Astrocyte (in vitro differentiated cells and primary cell): Measurements from ENCODE around the gene TSPAN14. TPM values are rescaled to one million over a fixed set of nuclear protein-coding genes. Genes with fewer than 3 reads are reported as not detected.

Source experiments
- DNase-seq: peaks from one replicate; pipeline ENCODE4 v3.0.0-alpha.2; 2010; ENCODE audit warnings: low read depth
- FAIRE-seq: peaks from 2 replicates; lab custom pipeline; 2011; peaks lifted over from hg19 to GRCh38; lab: Jason Lieb, UNC
- H2AFZ ChIP-seq: 2 replicates; pipeline ENCODE4 v1.6.0; 2012; ENCODE audit warnings: low read depth, low read length, inconsistent platforms
- H3K27ac ChIP-seq: 2 replicates; pipeline ENCODE4 v1.5.1; 2011; ENCODE audit warnings: low read depth, low read length, inconsistent platforms
- H3K27me3 ChIP-seq: 2 replicates; pipeline ENCODE4 v1.6.0; 2011; ENCODE audit warnings: low read length, inconsistent platforms; ENCODE audit not compliant: insufficient read depth
- H3K36me3 ChIP-seq: 2 replicates; pipeline ENCODE4 v1.5.1; 2011; ENCODE audit warnings: low read length, inconsistent platforms; ENCODE audit not compliant: insufficient read depth
- H3K4me1 ChIP-seq: 2 replicates; pipeline ENCODE4 v1.5.1; 2011; ENCODE audit warnings: low read length, inconsistent platforms; ENCODE audit not compliant: insufficient read depth
- H3K4me2 ChIP-seq: 2 replicates; pipeline ENCODE4 v1.6.0; 2012; ENCODE audit warnings: low read length, inconsistent platforms
- H3K4me3 ChIP-seq: 2 replicates; pipeline ENCODE4 v1.5.1; 2011; ENCODE audit warnings: low read depth, mild to moderate bottlenecking, low read length, inconsistent platforms; ENCODE audit not compliant: insufficient read depth
- H3K79me2 ChIP-seq: 2 replicates; pipeline ENCODE4 v1.6.0; 2012; ENCODE audit warnings: mild to moderate bottlenecking, low read length, inconsistent platforms; ENCODE audit not compliant: insufficient read depth
- H3K9ac ChIP-seq: 2 replicates; pipeline ENCODE4 v1.6.0; 2012; ENCODE audit warnings: mild to moderate bottlenecking, low read length, inconsistent platforms
- H3K9me3 ChIP-seq: 2 replicates; pipeline ENCODE4 v1.5.1; 2012; ENCODE audit warnings: low read depth, mild to moderate bottlenecking, low read length, inconsistent platforms; ENCODE audit not compliant: insufficient read depth
- H4K20me1 ChIP-seq: 2 replicates; pipeline ENCODE4 v1.6.0; 2012; ENCODE audit warnings: low read length, inconsistent platforms; ENCODE audit not compliant: insufficient read depth
- H3K27ac Mint-ChIP-seq: one replicate; pipeline ENCODE4 v1.8.0; 2021; ENCODE audit warnings: mild to moderate bottlenecking, mixed read lengths; ENCODE audit not compliant: unreplicated experiment
- H3K27me3 Mint-ChIP-seq: one replicate; pipeline ENCODE4 v1.8.0; 2021; ENCODE audit warnings: low read depth, mixed read lengths; ENCODE audit not compliant: unreplicated experiment
- H3K36me3 Mint-ChIP-seq: one replicate; pipeline ENCODE4 v1.8.0; 2021; ENCODE audit warnings: low read depth, mixed read lengths; ENCODE audit not compliant: unreplicated experiment
- H3K4me1 Mint-ChIP-seq: one replicate; pipeline ENCODE4 v1.8.0; 2021; ENCODE audit warnings: low read depth, mixed read lengths; ENCODE audit not compliant: unreplicated experiment
- H3K4me3 Mint-ChIP-seq: one replicate; pipeline ENCODE4 v1.8.0; 2021; ENCODE audit warnings: mild to moderate bottlenecking, moderate library complexity, mixed read lengths; ENCODE audit not compliant: unreplicated experiment
- H3K9me3 Mint-ChIP-seq: one replicate; pipeline ENCODE4 v1.8.0; 2021; ENCODE audit warnings: mild to moderate bottlenecking, mixed read lengths; ENCODE audit not compliant: unreplicated experiment
- CTCF ChIP-seq: IDR thresholded peaks from 2 replicates; pipeline ENCODE4 v1.5.1; 2011; ENCODE audit warnings: low read depth, mild to moderate bottlenecking, inconsistent platforms, low read length, moderate library complexity; ENCODE audit not compliant: insufficient read depth
- EZH2 ChIP-seq: IDR thresholded peaks from 2 replicates; pipeline ENCODE4 v1.6.1; 2012; ENCODE audit warnings: mild to moderate bottlenecking, low read length, inconsistent platforms; ENCODE audit not compliant: insufficient read depth
- total RNA-seq: library from RNA; stranded (reverse); gene quantifications from 2 replicates; pipeline ENCODE4 v1.2.1, GENCODE V29; 2021

TSPAN14 gene
- total RNA-seq, 1 donor from 2014 or later: 140 TPM

- Histone ChIP-seq H3K27ac (no peak overlapping the region), H3K4me2 (no peak overlapping the region), H3K9me3 (no peaks in the 10 kb centered on the region), H3K4me1 (peaks cover 9% of the 10 kb centered on the region), H3K36me3 (peaks cover 21% of the 10 kb centered on the region), H3K4me3 (no peak overlapping the region), H3K9ac (no peak overlapping the region), H3K27me3 (no peaks in the 10 kb centered on the region), H3K79me2 (peaks cover 96% of the 10 kb centered on the region), H4K20me1 (peaks cover 82% of the 10 kb centered on the region), H2AFZ (no peak overlapping the region)
- H3K4me1 Mint-ChIP-seq: peaks cover 61% of the 10 kb centered on the region
- H3K4me3 Mint-ChIP-seq: no peak overlapping the region
- no peak for TF ChIP-seq EZH2
- TF ChIP-seq CTCF: no peak
- peaks cover 2% of the 10 kb centered on the region for H3K9me3 Mint-ChIP-seq
- DNase-seq (no peak), FAIRE-seq (no peak)
- no peaks in the 10 kb centered on the region for H3K27me3 Mint-ChIP-seq
- no peak overlapping the region for H3K27ac Mint-ChIP-seq
- peaks cover 33% of the 10 kb centered on the region for H3K36me3 Mint-ChIP-seq
Measured at GRCh38 chr10:80489371-80490112, 35.4 kb downstream of the TSPAN14 start.

GRCh38 chr10:80491251-80492102 is 37.4 kb downstream of the TSPAN14 start:
- Histone ChIP-seq H3K4me2 (no peak overlapping the region), H3K9me3 (no peaks in the 10 kb centered on the region), H3K27me3 (no peaks in the 10 kb centered on the region), H2AFZ (no peak overlapping the region), H3K79me2 (peaks cover 96% of the 10 kb centered on the region), H3K4me1 (peaks cover 9% of the 10 kb centered on the region), H3K27ac (no peak overlapping the region), H3K36me3 (peaks cover 22% of the 10 kb centered on the region), H3K4me3 (no peak overlapping the region), H3K9ac (no peak overlapping the region), H4K20me1 (peaks cover 72% of the 10 kb centered on the region)
- H3K36me3 Mint-ChIP-seq: peaks cover 28% of the 10 kb centered on the region
- no peak for FAIRE-seq
- H3K27me3 Mint-ChIP-seq: no peaks in the 10 kb centered on the region
- H3K4me3 Mint-ChIP-seq: no peak overlapping the region
- H3K9me3 Mint-ChIP-seq: peaks cover 2% of the 10 kb centered on the region
- TF ChIP-seq CTCF: no peak
- peaks cover 45% of the 10 kb centered on the region for H3K4me1 Mint-ChIP-seq
- H3K27ac Mint-ChIP-seq: no peak overlapping the region
- no peak for DNase-seq
